IMR-90 (cell line): ENCODE data around the gene NOVA2. TPM values are rescaled to one million over a fixed set of nuclear protein-coding genes. Genes with fewer than 3 reads are reported as not detected.

Source experiments
- ATAC-seq: fragments of 200-7000 bp; cut with Tn5 transposase; 2 replicates; pipeline ENCODE4 v1.9.1; 2020; ENCODE audit warnings: low read depth, mild to moderate bottlenecking, moderate library complexity
- BruUV-seq: library from RNA; stranded (reverse); fragments of 400-500 nt; replicated peaks from 2 replicates; lab custom pipeline; 2021; lab: Mats Ljungman, UMichigan
- CTCF ChIA-PET: fragments of 300-600 bp; formaldehyde crosslinking; extraction: SDS; loops from one replicate; lab custom pipeline; 2021; ENCODE audit warnings: antibody characterized with exemption; lab: Yijun Ruan, JAX
- POLR2A ChIA-PET: fragments of 300-600 bp; sonication (Branson Sonifier 250); formaldehyde crosslinking; loops from one replicate; lab custom pipeline; 2022; ENCODE audit warnings: antibody characterized with exemption; ENCODE audit not compliant: unreplicated experiment; lab: Charles Lee
- DNase-seq: peaks from one replicate; pipeline ENCODE4 v3.0.0; 2013
- H2AFZ ChIP-seq: replicated peaks from 2 replicates; pipeline ENCODE3; 2013; ENCODE audit warnings: low read length, mild to moderate bottlenecking; ENCODE audit not compliant: poor library complexity
- H2AK5ac ChIP-seq: 2 replicates; pipeline ENCODE4 v1.6.1; 2013; ENCODE audit warnings: low read depth, low read length, inconsistent platforms
- H2AK9ac ChIP-seq: replicated peaks from 2 replicates; pipeline ENCODE3; 2013; ENCODE audit warnings: mild to moderate bottlenecking, low read depth, low read length, moderate library complexity; ENCODE audit not compliant: poor library complexity
- H2BK120ac ChIP-seq: 2 replicates; pipeline ENCODE4 v1.6.1; 2013; ENCODE audit warnings: low read depth, low read length, inconsistent platforms
- H2BK15ac ChIP-seq: 3 replicates; pipeline ENCODE4 v1.6.1; 2013; ENCODE audit warnings: low read depth, low read length, inconsistent platforms
- H2BK20ac ChIP-seq: 2 replicates; pipeline ENCODE4 v1.6.1; 2013; ENCODE audit warnings: low read depth, mild to moderate bottlenecking, inconsistent platforms, low read length, moderate library complexity
- H2BK5ac ChIP-seq: 2 replicates; pipeline ENCODE4 v1.6.1; 2013; ENCODE audit warnings: mild to moderate bottlenecking, low read depth, low read length, inconsistent platforms; ENCODE audit not compliant: poor library complexity, severe bottlenecking
- H3K14ac ChIP-seq: replicated peaks from 2 replicates; pipeline ENCODE4 v1.6.1; 2013; ENCODE audit warnings: low read depth, low read length, inconsistent platforms
- H3K18ac ChIP-seq: 2 replicates; pipeline ENCODE4 v1.6.1; 2013; ENCODE audit warnings: low read depth, low read length, control low read depth
- H3K23ac ChIP-seq: 2 replicates; pipeline ENCODE4 v1.6.1; 2013; ENCODE audit warnings: low read depth, low read length, inconsistent platforms
- H3K27ac ChIP-seq: 2 replicates; pipeline ENCODE4 v1.5.1; 2013; ENCODE audit warnings: mild to moderate bottlenecking, control low read depth, low read length; ENCODE audit not compliant: insufficient read depth
- H3K27me3 ChIP-seq: 2 replicates; pipeline ENCODE4 v1.6.1; 2013; ENCODE audit warnings: low read length; ENCODE audit not compliant: control insufficient read depth, insufficient read depth
- H3K36me3 ChIP-seq: 2 replicates; pipeline ENCODE4 v1.6.1; 2013; ENCODE audit warnings: low read length, mixed read lengths; ENCODE audit not compliant: control insufficient read depth, insufficient read depth
- H3K4ac ChIP-seq: 2 replicates; pipeline ENCODE4 v1.6.1; 2013; ENCODE audit warnings: low read depth, low read length, inconsistent platforms
- H3K4me1 ChIP-seq: 2 replicates; pipeline ENCODE4 v1.6.1; 2013; ENCODE audit warnings: low read length, mixed read lengths; ENCODE audit not compliant: control insufficient read depth, insufficient read depth
- H3K4me2 ChIP-seq: 2 replicates; pipeline ENCODE4 v1.6.1; 2013; ENCODE audit warnings: low read depth, mild to moderate bottlenecking, control low read depth, low read length, moderate library complexity
- H3K4me3 ChIP-seq: 2 replicates; pipeline ENCODE4 v1.5.1; 2013; ENCODE audit warnings: low read depth, mild to moderate bottlenecking, control low read depth, low read length, moderate library complexity; ENCODE audit not compliant: insufficient read depth
- H3K56ac ChIP-seq: 2 replicates; pipeline ENCODE4 v1.6.1; 2013; ENCODE audit warnings: low read length, inconsistent platforms; ENCODE audit not compliant: insufficient read depth; ENCODE audit errors: extremely low read depth
- H3K79me1 ChIP-seq, 2 experiments: 2 replicates each; pipeline ENCODE4 v1.6.1; 2013; ENCODE audit warnings: low read length in 2 of 2, inconsistent platforms in 1 of 2, low read depth in 1 of 2
- H3K9ac ChIP-seq: 2 replicates; pipeline ENCODE4 v1.6.1; 2013; ENCODE audit warnings: low read depth, low read length, control low read depth
- H3K9me1 ChIP-seq: 2 replicates; pipeline ENCODE4 v1.6.1; 2013; ENCODE audit warnings: low read length, inconsistent platforms; ENCODE audit not compliant: insufficient read depth
- H3K9me3 ChIP-seq: 2 replicates; pipeline ENCODE4 v1.6.1; 2013; ENCODE audit warnings: low read length; ENCODE audit not compliant: control insufficient read depth, insufficient read depth
- H4K20me1 ChIP-seq: 2 replicates; pipeline ENCODE4 v1.6.1; 2013; ENCODE audit warnings: low read length, inconsistent platforms; ENCODE audit not compliant: insufficient read depth
- H4K5ac ChIP-seq: 2 replicates; pipeline ENCODE4 v1.6.1; 2013; ENCODE audit warnings: mild to moderate bottlenecking, low read depth, low read length, control low read depth
- H4K8ac ChIP-seq, 2 experiments: 2 replicates each; pipeline ENCODE4 v1.6.1; 2013; ENCODE audit warnings: low read depth in 2 of 2, low read length in 2 of 2, control low read depth in 1 of 2, inconsistent platforms in 1 of 2
- H4K91ac ChIP-seq: 2 replicates; pipeline ENCODE4 v1.6.1; 2013; ENCODE audit warnings: low read depth, low read length, inconsistent platforms; ENCODE audit not compliant: insufficient read depth
- BHLHE40 ChIP-seq: fragments of 150-350 bp; IDR thresholded peaks from 2 replicates; pipeline ENCODE4 v1.6.1; 2016; ENCODE audit warnings: mild to moderate bottlenecking, low read depth, low read length
- CEBPB ChIP-seq: IDR thresholded peaks from 2 replicates; pipeline ENCODE4 v1.6.1; 2012; ENCODE audit warnings: low read depth, low read length, improper control_type of control experiment
- CHD1 ChIP-seq: IDR thresholded peaks from 2 replicates; pipeline ENCODE4 v1.6.1; 2012; ENCODE audit warnings: low read depth, low read length, improper control_type of control experiment
- ELK1 ChIP-seq: fragments of 150-350 bp; IDR thresholded peaks from 2 replicates; pipeline ENCODE4 v1.6.1; 2016; ENCODE audit warnings: low read depth, mild to moderate bottlenecking, low read length, moderate library complexity, borderline replicate concordance
- FOS ChIP-seq: fragments of 150-350 bp; IDR thresholded peaks from 2 replicates; pipeline ENCODE4 v1.6.1; 2016; ENCODE audit warnings: low read depth, low read length
- MAFK ChIP-seq: IDR thresholded peaks from 2 replicates; pipeline ENCODE4 v1.6.1; 2012; ENCODE audit warnings: low read depth, low read length, improper control_type of control experiment
- MAZ ChIP-seq: IDR thresholded peaks from 2 replicates; pipeline ENCODE4 v1.6.1; 2012; ENCODE audit warnings: low read depth, mild to moderate bottlenecking, low read length, improper control_type of control experiment, moderate library complexity, borderline replicate concordance
- MXI1 ChIP-seq: IDR thresholded peaks from 2 replicates; pipeline ENCODE4 v1.6.1; 2012; ENCODE audit warnings: low read depth, mild to moderate bottlenecking, low read length, moderate library complexity, borderline replicate concordance
- NFE2L2 ChIP-seq: fragments of 150-350 bp; IDR thresholded peaks from 2 replicates; pipeline ENCODE4 v1.6.1; 2016; ENCODE audit warnings: low read depth, mild to moderate bottlenecking, low read length
- POLR2A ChIP-seq: IDR thresholded peaks from 2 replicates; pipeline ENCODE4 v1.6.1; 2012; ENCODE audit warnings: mild to moderate bottlenecking, low read depth, low read length
- RAD21 ChIP-seq: IDR thresholded peaks from 2 replicates; pipeline ENCODE4 v1.6.1; 2012; ENCODE audit warnings: low read length, improper control_type of control experiment
- RCOR1 ChIP-seq: IDR thresholded peaks from 2 replicates; pipeline ENCODE4 v1.6.1; 2012; ENCODE audit warnings: mild to moderate bottlenecking, low read length, improper control_type of control experiment; ENCODE audit not compliant: insufficient replicate concordance
- RFX5 ChIP-seq: IDR thresholded peaks from 2 replicates; pipeline ENCODE4 v1.8.0; 2012; ENCODE audit warnings: low read depth, mild to moderate bottlenecking, low read length, moderate library complexity
- SMC3 ChIP-seq: fragments of 150-350 bp; IDR thresholded peaks from 2 replicates; pipeline ENCODE4 v1.6.1; 2016; ENCODE audit warnings: low read depth, mild to moderate bottlenecking, antibody characterized with exemption, low read length, moderate library complexity
- WGBS, 2 experiments: methylation state at CpG; one replicate each; pipeline versions ENCODE4 v1.1.5 to v1.1.7; 2013; ENCODE audit warnings: missing lambda C conversion rate in 2 of 2; ENCODE audit not compliant: insufficient read length in 1 of 2; ENCODE audit errors: extremely low coverage in 2 of 2; 5-methylcytosine and 5-hydroxymethylcytosine counted together
- dilution Hi-C: fragments of 300-500 bp; cut with HindIII; formaldehyde crosslinking; loops from one replicate; pipeline ENCODE4 v1.14.3; 2018; ENCODE audit warnings: low sequenced_read_pairs; ENCODE audit not compliant: unreplicated experiment
- in situ Hi-C: fragments of 300-500 bp; cut with MboI; formaldehyde crosslinking; loops from 3 replicates; pipeline ENCODE4 v1.14.3; 2019; ENCODE audit warnings: low sequenced_read_pairs, inconsistent platforms, mixed read lengths
- intact Hi-C: fragments of 100-400 bp; cut with micrococcal nuclease; formaldehyde crosslinking; loops from 2 replicates; pipeline ENCODE4 v1.10.0; 2022
- polyA plus RNA-seq, 3 experiments: library from polyadenylated mRNA; depleted of rRNA; stranded (reverse); fragments of >200 nt; gene quantifications; 2 replicates each; pipeline ENCODE4 v1.2.3, GENCODE V29; 2012; ENCODE audit warnings: low replicate concordance in 1 of 3
- total RNA-seq: library from RNA; depleted of rRNA; stranded (reverse); fragments of >200 nt; gene quantifications from 2 replicates; pipeline ENCODE4 v1.2.3, GENCODE V29; 2012
- TF ChIP-seq, protein P1 (sequence below): conservative IDR thresholded peaks from 2 replicates; pipeline ENCODE4 v1.5.1; 2012; ENCODE audit warnings: mild to moderate bottlenecking, low read depth, low read length, improper control_type of control experiment
- TF ChIP-seq, protein P2 (sequence below): fragments of 150-350 bp; IDR thresholded peaks from 2 replicates; pipeline ENCODE4 v1.6.1; 2017; ENCODE audit warnings: mild to moderate bottlenecking, antibody characterized with exemption, low read length, low read depth

NOVA2 gene
- total and polyA plus RNA-seq, 2 of the 4 experiments (the other 2 are of a cell fraction) = 0.03 TPM; not detected in 1

DNA sequence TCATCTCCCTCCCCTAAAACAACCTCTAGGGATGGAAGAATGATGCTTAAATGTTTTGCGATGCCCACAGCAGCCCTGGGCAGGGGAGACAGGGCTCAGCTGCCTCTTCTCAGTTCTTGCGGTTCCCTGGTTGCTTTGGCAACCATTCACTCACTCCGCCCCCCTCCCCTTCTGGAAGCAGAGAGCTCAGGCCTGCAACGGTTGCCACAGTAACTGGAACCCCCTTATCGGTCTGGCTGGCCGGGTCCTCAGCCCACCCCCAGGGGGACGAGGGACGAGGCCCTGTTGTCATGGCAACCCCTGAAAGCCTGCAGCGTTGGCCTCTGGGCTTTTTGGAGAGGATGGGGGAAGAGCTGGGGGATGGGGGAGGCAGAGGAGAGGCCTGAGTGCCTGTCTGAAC, 19.5 kb downstream of the NOVA2 start:
- H4K5ac ChIP-seq = no peak overlapping the region
- BruUV-seq = no TSS peak
- H3K23ac ChIP-seq = no peak overlapping the region
- H3K36me3 ChIP-seq = no peaks in the 10 kb centered on the region
- in situ Hi-C loops = no loop called here
- no peak overlapping the region for H4K91ac ChIP-seq
- H2AK9ac ChIP-seq = no peak overlapping the region
- no peak overlapping the region for H3K4me3 ChIP-seq
- ChIA-PET CTCF (no interaction called here), POLR2A (no interaction called here)
- intact Hi-C loops = no loop called here
- DNase-seq (no peak), ATAC-seq (no peak)
- H3K56ac ChIP-seq = no peak overlapping the region
- no peak overlapping the region for H2AK5ac ChIP-seq
- H3K4me2 ChIP-seq = no peak overlapping the region
- no peak overlapping the region for H2BK15ac ChIP-seq
- H2AFZ ChIP-seq = no peak overlapping the region
- no peak overlapping the region for H2BK120ac ChIP-seq
- no peaks in the 10 kb centered on the region for H3K79me1 ChIP-seq
- H3K9me3 ChIP-seq = no peaks in the 10 kb centered on the region
- H3K4me1 ChIP-seq = no peaks in the 10 kb centered on the region
- no peak overlapping the region for H3K9ac ChIP-seq
- WGBS, 2 experiments = 0% methylated on average over 2 of the region's 9 CpGs; no CpG with 5 or more reads in 1 of the 2 experiments
- no peak for TF ChIP-seq FOS
- TF ChIP-seq NFE2L2 = no peak
- TF ChIP-seq POLR2A = no peak
- TF ChIP-seq RAD21 = no peak
- TF ChIP-seq ELK1 = no peak
- no peak for TF ChIP-seq MAFK
- no peak for TF ChIP-seq SMC3
- TF ChIP-seq BHLHE40 = no peak
- TF ChIP-seq RCOR1 = no peak
- TF ChIP-seq, protein P1, sequence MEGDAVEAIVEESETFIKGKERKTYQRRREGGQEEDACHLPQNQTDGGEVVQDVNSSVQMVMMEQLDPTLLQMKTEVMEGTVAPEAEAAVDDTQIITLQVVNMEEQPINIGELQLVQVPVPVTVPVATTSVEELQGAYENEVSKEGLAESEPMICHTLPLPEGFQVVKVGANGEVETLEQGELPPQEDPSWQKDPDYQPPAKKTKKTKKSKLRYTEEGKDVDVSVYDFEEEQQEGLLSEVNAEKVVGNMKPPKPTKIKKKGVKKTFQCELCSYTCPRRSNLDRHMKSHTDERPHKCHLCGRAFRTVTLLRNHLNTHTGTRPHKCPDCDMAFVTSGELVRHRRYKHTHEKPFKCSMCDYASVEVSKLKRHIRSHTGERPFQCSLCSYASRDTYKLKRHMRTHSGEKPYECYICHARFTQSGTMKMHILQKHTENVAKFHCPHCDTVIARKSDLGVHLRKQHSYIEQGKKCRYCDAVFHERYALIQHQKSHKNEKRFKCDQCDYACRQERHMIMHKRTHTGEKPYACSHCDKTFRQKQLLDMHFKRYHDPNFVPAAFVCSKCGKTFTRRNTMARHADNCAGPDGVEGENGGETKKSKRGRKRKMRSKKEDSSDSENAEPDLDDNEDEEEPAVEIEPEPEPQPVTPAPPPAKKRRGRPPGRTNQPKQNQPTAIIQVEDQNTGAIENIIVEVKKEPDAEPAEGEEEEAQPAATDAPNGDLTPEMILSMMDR = no peak
- TF ChIP-seq MAZ = no peak
- no peak for TF ChIP-seq RFX5
- no peak for TF ChIP-seq CEBPB
- no peak for TF ChIP-seq CHD1
- TF ChIP-seq, protein P2, sequence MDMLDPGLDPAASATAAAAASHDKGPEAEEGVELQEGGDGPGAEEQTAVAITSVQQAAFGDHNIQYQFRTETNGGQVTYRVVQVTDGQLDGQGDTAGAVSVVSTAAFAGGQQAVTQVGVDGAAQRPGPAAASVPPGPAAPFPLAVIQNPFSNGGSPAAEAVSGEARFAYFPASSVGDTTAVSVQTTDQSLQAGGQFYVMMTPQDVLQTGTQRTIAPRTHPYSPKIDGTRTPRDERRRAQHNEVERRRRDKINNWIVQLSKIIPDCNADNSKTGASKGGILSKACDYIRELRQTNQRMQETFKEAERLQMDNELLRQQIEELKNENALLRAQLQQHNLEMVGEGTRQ = no peak
- TF ChIP-seq MXI1 = no peak
- no peak overlapping the region for H3K18ac ChIP-seq
- H3K9me1 ChIP-seq = peaks cover 4% of the 10 kb centered on the region; the same call in 1 of the 2 replicates
- H3K27ac ChIP-seq = no peak overlapping the region
- no peak overlapping the region for H2BK20ac ChIP-seq
- H3K14ac ChIP-seq = no peak overlapping the region
- no peak overlapping the region for H3K4ac ChIP-seq
- H4K8ac ChIP-seq = no peak overlapping the region
- no peaks in the 10 kb centered on the region; the same call in 1 of the 2 replicates for H4K20me1 ChIP-seq
- H2BK5ac ChIP-seq = no peak overlapping the region
- H3K27me3 ChIP-seq = peaks cover 6% of the 10 kb centered on the region
- dilution Hi-C loops = no loop called here
